MM.1S (cell line): ENCODE measurements around the gene ITCH.
A peak's percentile ranks its signal among the peaks of the same experiment; 100 is the strongest.

Experiments used
- DNase-seq: peaks from one replicate; pipeline ENCODE4 v3.0.0-alpha.2; 2015
- H2AFZ ChIP-seq: fragments of 300-600 bp; sonication (generic); 2 replicates; pipeline ENCODE4 v1.6.0; 2016; ENCODE audit warnings: antibody characterized with exemption, low read length
- H3F3A ChIP-seq: fragments of 300-600 bp; sonication (generic); 2 replicates; pipeline ENCODE4 v1.6.1; 2016; ENCODE audit warnings: mild to moderate bottlenecking, antibody characterized with exemption, low read length, moderate library complexity, mixed read lengths; ENCODE audit not compliant: insufficient read depth
- H3K27ac ChIP-seq: fragments of 300-600 bp; sonication (generic); 2 replicates; pipeline ENCODE4 v1.5.1; 2016; ENCODE audit warnings: mild to moderate bottlenecking, low read length
- H3K27me3 ChIP-seq: fragments of 300-600 bp; sonication (generic); replicated peaks from 2 replicates; pipeline ENCODE4 v1.6.0; 2016; ENCODE audit warnings: low read length; ENCODE audit not compliant: insufficient read depth
- H3K36me3 ChIP-seq: fragments of 300-600 bp; sonication (generic); replicated peaks from 2 replicates; pipeline ENCODE4 v1.6.1; 2016; ENCODE audit warnings: mild to moderate bottlenecking, low read length, mixed read lengths; ENCODE audit not compliant: insufficient read depth
- H3K4me1 ChIP-seq: fragments of 300-600 bp; sonication (generic); 2 replicates; pipeline ENCODE4 v1.6.1; 2016; ENCODE audit warnings: low read length, mixed read lengths
- H3K4me2 ChIP-seq: fragments of 300-600 bp; sonication (generic); 2 replicates; pipeline ENCODE4 v1.6.0; 2016; ENCODE audit warnings: low read depth, low read length
- H3K4me3 ChIP-seq: fragments of 300-600 bp; sonication (generic); 2 replicates; pipeline ENCODE4 v1.5.1; 2016; ENCODE audit warnings: low read length, mixed read lengths
- H3K79me2 ChIP-seq: fragments of 300-600 bp; sonication (generic); 2 replicates; pipeline ENCODE4 v1.6.1; 2016; ENCODE audit warnings: mixed run types, low read length, mixed read lengths
- H3K9ac ChIP-seq: fragments of 300-600 bp; sonication (generic); 2 replicates; pipeline ENCODE4 v1.6.1; 2016; ENCODE audit warnings: low read length, mixed read lengths
- H3K9me2 ChIP-seq: fragments of 300-600 bp; sonication (generic); replicated peaks from 2 replicates; pipeline ENCODE4 v1.6.1; 2016; ENCODE audit warnings: mild to moderate bottlenecking, low read length, mixed read lengths; ENCODE audit not compliant: insufficient read depth
- H3K9me3 ChIP-seq: fragments of 300-600 bp; sonication (generic); replicated peaks from 2 replicates; pipeline ENCODE4 v1.6.1; 2016; ENCODE audit warnings: mild to moderate bottlenecking, low read length, mixed read lengths; ENCODE audit not compliant: insufficient read depth
- H4K20me1 ChIP-seq: fragments of 300-600 bp; sonication (generic); 2 replicates; pipeline ENCODE4 v1.6.1; 2016; ENCODE audit warnings: mild to moderate bottlenecking, low read length, moderate library complexity, mixed read lengths; ENCODE audit not compliant: insufficient read depth
- EZH2 ChIP-seq: fragments of 300-600 bp; sonication (generic); optimal IDR thresholded peaks from 2 replicates; pipeline ENCODE3; 2017; ENCODE audit warnings: low read depth, mild to moderate bottlenecking, antibody characterized with exemption, low read length, mixed read lengths
- EZH2phosphoT487 ChIP-seq: fragments of 300-600 bp; sonication (generic); IDR thresholded peaks from 2 replicates; pipeline ENCODE4 v1.6.1; 2018; ENCODE audit warnings: antibody characterized with exemption, low read length
- TF ChIP-seq, protein P1 (sequence below): fragments of 300-600 bp; sonication (generic); IDR thresholded peaks from 2 replicates; pipeline ENCODE4 v1.5.1; 2016; ENCODE audit warnings: antibody characterized with exemption, low read length, mixed read lengths

The ITCH gene

DNA sequence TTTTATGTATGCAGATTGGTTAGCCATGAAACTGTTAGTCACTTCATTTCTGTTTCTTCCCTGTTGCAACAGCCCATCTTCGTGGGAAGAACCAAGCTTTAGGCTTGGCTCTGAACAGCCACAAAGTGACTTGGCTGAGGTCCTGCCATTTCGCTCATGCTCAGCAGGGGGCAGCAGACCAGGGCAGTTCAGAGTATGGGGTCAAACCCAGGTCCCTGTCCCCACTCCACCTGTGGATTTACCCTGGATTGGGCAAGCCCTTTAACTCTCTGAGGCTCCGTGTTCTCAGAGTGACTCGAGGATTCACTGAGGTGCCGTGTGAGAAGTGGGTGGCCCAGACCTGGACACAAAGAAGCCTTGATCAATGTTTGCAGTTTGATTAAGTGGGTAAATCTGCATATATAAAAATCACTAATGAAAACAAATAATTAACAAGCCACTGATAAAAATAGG is 175.6 kb downstream of the ITCH start:
- no peaks in the 10 kb centered on the region for H3K9me3 ChIP-seq
- H3K4me1 ChIP-seq: no peaks in the 10 kb centered on the region
- no peaks in the 10 kb centered on the region for H3K79me2 ChIP-seq
- peak; percentile 34 for DNase-seq
- H3K9me2 ChIP-seq: no peaks in the 10 kb centered on the region
- no peaks in the 10 kb centered on the region for H3F3A ChIP-seq
- H2AFZ ChIP-seq: no peak overlapping the region
- H4K20me1 ChIP-seq: no peaks in the 10 kb centered on the region
- H3K9ac ChIP-seq: no peak overlapping the region
- H3K4me3 ChIP-seq: no peak overlapping the region
- H3K27me3 ChIP-seq: no peaks in the 10 kb centered on the region
- TF ChIP-seq, protein P1, sequence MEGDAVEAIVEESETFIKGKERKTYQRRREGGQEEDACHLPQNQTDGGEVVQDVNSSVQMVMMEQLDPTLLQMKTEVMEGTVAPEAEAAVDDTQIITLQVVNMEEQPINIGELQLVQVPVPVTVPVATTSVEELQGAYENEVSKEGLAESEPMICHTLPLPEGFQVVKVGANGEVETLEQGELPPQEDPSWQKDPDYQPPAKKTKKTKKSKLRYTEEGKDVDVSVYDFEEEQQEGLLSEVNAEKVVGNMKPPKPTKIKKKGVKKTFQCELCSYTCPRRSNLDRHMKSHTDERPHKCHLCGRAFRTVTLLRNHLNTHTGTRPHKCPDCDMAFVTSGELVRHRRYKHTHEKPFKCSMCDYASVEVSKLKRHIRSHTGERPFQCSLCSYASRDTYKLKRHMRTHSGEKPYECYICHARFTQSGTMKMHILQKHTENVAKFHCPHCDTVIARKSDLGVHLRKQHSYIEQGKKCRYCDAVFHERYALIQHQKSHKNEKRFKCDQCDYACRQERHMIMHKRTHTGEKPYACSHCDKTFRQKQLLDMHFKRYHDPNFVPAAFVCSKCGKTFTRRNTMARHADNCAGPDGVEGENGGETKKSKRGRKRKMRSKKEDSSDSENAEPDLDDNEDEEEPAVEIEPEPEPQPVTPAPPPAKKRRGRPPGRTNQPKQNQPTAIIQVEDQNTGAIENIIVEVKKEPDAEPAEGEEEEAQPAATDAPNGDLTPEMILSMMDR: peak; percentile 83
- TF ChIP-seq EZH2: no peak
- TF ChIP-seq EZH2phosphoT487: no peak
- H3K27ac ChIP-seq: no peak overlapping the region
- H3K36me3 ChIP-seq: no peaks in the 10 kb centered on the region; the same call in 1 of the 2 replicates
- no peak overlapping the region for H3K4me2 ChIP-seq

DNA sequence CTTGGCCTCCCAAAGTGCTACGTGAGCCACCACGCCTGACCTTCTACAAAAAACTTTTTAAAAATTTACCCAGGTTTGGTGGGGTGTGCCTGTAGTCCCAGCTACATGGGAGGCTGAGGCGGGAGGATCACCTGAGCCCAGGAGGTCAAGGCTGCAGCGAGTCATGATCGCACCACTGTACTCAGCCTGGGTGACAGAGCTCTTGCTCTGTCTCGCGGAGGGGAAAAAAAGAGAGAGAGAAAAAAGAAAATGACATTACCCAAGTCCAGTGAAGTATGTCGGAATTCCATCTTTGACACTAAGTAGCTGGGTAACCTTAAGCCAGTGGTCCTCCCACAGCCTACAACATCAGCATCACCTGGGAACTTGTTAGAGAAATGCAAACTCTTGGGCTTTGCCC is 176.7 kb downstream of the ITCH start:
- Histone ChIP-seq H3K36me3 (no peaks in the 10 kb centered on the region; the same call in 1 of the 2 replicates), H3K9ac (no peak overlapping the region), H3K9me3 (no peaks in the 10 kb centered on the region), H3K4me1 (no peaks in the 10 kb centered on the region), H3K4me2 (no peak overlapping the region), H2AFZ (no peak overlapping the region), H3K79me2 (no peaks in the 10 kb centered on the region), H3F3A (no peaks in the 10 kb centered on the region), H3K27me3 (no peaks in the 10 kb centered on the region), H3K4me3 (no peak overlapping the region), H4K20me1 (no peaks in the 10 kb centered on the region), H3K27ac (no peak overlapping the region), H3K9me2 (no peaks in the 10 kb centered on the region)
- TF ChIP-seq, protein P1: no peak
- no peak for TF ChIP-seq EZH2phosphoT487
- TF ChIP-seq EZH2: no peak
- no peak for DNase-seq

DNA sequence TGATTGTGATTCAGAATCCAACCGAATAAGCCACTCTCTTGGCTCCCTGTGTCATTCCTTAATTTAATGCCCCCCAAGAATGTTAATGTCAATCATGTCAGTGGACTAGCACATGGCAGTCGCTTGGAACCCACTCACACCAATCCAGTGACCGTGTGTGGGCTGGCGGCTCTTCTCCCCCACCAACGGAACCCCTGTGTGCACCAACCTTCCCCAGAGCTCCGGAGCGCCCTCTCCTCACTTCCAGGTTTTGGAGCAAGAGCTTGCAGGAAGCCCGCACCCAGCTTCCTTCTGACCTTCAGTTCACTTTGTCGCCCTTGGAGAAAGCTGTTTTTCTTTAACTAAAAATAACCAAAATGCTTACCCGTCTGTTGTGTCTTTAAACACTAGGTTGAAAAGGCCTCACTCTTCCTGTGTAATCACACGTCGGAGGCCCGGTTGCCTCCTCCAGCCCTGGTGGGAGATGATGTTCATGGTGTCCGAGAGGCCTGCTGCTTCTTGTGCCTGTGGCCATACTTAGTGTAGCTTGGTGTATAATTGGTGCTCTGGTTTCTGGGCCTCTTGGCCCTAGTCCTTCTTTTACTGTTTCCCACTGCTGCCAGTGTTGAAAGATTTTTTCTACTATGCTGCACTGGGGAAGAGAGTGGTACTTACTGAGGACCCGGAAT is 177.7 kb downstream of the ITCH start:
- TF ChIP-seq EZH2phosphoT487 (no peak), EZH2 (no peak)
- TF ChIP-seq, protein P1: no peak
- H2AFZ ChIP-seq: no peak overlapping the region
- H3K9ac ChIP-seq: no peak overlapping the region

More for the DNA sequence above, 177.7 kb downstream of the ITCH start:
- no peaks in the 10 kb centered on the region for H3K9me3 ChIP-seq
- H3K27ac ChIP-seq: no peak overlapping the region
- no peaks in the 10 kb centered on the region for H3K27me3 ChIP-seq
- no peak overlapping the region for H3K4me3 ChIP-seq
- H3K79me2 ChIP-seq: no peaks in the 10 kb centered on the region
- H3K36me3 ChIP-seq: no peaks in the 10 kb centered on the region; the same call in 1 of the 2 replicates
- H3K4me2 ChIP-seq: no peak overlapping the region
- no peaks in the 10 kb centered on the region for H3K9me2 ChIP-seq
- DNase-seq: no peak
- no peaks in the 10 kb centered on the region for H4K20me1 ChIP-seq
- H3K4me1 ChIP-seq: no peaks in the 10 kb centered on the region
- H3F3A ChIP-seq: no peaks in the 10 kb centered on the region
